COLO829 (cell line): ENCODE measurements around the gene LTBP4.
"Not testable (repeated sequence)": the region's sequence is repeated elsewhere in the genome, so short reads cannot be mapped to it uniquely, and the experiment has no call there.

Experiments
- DNase-seq: peaks from one replicate; pipeline ENCODE4 v3.0.0; 2012; ENCODE audit warnings: low spot score

Gene LTBP4, protein sequence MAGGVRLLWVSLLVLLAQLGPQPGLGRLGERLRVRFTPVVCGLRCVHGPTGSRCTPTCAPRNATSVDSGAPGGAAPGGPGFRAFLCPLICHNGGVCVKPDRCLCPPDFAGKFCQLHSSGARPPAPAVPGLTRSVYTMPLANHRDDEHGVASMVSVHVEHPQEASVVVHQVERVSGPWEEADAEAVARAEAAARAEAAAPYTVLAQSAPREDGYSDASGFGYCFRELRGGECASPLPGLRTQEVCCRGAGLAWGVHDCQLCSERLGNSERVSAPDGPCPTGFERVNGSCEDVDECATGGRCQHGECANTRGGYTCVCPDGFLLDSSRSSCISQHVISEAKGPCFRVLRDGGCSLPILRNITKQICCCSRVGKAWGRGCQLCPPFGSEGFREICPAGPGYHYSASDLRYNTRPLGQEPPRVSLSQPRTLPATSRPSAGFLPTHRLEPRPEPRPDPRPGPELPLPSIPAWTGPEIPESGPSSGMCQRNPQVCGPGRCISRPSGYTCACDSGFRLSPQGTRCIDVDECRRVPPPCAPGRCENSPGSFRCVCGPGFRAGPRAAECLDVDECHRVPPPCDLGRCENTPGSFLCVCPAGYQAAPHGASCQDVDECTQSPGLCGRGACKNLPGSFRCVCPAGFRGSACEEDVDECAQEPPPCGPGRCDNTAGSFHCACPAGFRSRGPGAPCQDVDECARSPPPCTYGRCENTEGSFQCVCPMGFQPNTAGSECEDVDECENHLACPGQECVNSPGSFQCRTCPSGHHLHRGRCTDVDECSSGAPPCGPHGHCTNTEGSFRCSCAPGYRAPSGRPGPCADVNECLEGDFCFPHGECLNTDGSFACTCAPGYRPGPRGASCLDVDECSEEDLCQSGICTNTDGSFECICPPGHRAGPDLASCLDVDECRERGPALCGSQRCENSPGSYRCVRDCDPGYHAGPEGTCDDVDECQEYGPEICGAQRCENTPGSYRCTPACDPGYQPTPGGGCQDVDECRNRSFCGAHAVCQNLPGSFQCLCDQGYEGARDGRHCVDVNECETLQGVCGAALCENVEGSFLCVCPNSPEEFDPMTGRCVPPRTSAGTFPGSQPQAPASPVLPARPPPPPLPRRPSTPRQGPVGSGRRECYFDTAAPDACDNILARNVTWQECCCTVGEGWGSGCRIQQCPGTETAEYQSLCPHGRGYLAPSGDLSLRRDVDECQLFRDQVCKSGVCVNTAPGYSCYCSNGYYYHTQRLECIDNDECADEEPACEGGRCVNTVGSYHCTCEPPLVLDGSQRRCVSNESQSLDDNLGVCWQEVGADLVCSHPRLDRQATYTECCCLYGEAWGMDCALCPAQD (N-terminal part only)

DNA sequence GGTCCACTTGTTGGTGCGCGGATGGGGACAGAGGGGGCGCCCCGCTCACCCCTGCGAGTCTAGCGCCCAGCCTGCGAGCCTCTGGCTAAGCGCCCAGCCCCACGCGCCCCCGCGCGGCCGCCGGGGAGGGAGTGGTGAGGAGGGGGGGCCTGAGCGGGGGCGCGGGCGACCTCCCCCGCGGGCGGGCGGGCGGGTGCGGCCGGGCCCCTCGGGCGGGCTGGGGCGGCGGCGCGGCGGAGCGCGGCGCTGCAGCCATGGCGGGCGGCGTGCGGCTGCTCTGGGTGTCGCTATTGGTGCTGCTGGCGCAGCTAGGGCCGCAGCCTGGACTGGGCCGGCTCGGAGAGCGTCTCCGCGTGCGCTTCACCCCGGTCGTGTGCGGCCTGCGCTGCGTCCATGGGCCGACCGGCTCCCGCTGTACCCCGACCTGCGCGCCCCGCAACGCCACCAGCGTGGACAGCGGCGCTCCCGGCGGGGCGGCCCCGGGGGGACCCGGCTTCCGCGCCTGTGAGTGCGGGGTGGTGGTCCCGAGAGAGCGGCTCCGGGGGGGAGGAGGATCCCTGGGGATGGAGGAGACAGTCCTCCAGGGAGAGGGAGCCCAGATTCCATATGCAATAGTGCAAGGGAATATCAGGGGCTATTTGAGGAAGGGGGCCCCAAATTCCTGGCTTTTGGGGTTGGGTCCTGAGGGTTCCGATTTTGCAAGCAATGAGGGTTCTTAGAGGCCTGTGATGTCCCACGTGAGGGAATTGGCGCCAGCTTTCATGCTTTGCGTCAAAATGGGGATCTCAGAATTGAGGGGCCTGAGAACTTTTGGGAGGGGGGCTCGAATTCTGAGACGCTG, at the start of gene LTBP4:
Gene LTBP4 (plus strand): TSS at position 236 of the 841 bp plus-strand sequence. CDS start 19 bp downstream, at position 255.
- no peak for DNase-seq

DNA sequence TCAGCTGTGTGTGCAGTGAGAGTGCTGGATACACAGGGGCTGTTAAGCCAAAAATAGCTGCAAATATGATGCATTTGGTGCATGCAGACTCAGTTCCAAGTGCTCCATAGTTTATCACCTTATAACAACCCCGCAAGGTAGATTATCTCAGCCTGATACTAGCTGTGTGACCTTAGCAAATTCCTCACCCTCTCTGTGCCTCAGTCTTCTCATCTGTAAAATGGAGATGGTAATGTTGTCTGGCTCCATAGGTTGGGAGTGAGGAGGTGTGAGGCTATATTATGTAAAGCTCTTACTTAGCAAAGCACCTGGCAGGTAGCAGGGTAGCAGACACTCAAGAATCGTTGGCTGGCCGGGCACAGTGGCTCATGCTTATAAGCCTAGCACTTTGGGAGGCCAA, 48.3 kb upstream of the LTBP4 start:
- DNase-seq = no peak

DNA sequence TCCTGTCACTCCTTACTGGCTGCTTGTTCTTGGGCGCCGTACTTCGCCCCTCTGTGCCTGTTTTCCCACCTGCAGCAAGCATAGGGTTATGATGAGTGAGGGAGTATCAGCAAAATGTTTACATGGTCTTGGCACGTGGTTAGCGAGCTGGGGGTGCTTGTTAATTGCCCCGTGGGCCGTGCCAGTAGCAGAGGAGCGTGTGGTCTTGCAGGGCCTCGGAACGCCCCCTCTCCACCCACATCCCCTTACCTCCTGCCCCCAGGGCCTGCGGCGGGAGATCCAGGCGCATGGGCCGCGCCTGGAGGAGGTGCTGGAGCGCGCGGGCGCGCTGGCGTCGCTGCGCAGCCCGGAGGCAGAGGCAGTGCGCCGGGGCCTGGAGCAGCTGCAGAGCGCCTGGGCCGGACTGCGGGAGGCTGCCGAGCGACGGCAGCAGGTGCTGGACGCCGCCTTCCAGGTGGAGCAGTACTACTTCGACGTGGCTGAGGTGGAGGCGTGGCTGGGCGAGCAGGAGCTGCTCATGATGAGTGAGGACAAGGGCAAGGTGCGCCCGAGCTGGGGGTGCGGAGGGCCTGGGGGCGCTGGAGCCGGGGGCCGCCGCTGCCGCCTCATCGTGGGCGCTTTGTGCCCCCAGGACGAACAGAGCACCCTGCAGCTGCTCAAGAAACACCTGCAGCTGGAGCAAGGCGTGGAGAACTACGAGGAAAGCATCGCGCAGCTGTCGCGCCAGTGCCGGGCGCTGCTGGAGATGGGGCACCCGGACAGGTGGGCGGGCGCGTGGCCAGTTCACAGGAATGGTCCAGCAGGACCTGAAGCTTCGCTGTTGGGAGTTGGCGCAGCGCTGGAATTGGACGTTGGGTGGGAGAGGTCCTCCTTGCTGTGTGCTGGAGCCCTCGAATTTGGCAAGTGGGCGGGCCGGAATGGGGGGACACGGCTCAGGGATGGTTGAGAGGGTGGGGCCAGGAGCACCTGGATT, 47.0 kb upstream of the LTBP4 start:
- DNase-seq = no peak

DNA sequence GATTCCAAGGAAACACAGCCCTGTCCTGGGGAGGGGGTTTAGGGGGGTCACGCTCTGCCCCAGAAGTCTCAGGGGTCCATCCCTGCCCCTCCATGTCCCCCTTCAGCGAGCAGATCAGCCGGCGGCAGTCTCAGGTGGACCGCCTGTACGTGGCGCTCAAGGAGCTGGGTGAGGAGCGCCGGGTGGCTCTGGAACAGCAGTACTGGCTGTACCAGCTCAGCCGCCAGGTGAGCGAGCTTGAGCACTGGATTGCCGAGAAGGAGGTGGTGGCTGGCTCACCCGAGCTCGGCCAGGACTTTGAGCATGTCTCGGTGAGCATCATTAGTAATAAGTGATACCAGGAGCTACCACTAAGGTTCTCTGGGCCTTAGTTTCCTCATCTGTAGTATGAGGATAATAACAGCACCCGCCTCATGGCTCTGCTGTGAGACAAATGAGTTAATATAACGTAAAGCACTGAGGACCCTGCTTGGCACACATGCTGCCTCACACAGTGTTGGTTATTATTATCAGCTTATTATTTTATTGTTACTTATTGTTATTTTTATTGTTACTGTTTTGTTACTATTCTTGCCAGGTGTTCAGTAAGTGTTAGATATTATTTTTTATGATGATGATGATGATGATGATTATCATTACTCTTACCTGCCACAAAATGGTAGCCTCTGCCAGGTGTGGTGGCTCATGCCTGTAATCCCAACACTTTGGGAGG, 45.0 kb upstream of the LTBP4 start:
- no peak for DNase-seq

DNA sequence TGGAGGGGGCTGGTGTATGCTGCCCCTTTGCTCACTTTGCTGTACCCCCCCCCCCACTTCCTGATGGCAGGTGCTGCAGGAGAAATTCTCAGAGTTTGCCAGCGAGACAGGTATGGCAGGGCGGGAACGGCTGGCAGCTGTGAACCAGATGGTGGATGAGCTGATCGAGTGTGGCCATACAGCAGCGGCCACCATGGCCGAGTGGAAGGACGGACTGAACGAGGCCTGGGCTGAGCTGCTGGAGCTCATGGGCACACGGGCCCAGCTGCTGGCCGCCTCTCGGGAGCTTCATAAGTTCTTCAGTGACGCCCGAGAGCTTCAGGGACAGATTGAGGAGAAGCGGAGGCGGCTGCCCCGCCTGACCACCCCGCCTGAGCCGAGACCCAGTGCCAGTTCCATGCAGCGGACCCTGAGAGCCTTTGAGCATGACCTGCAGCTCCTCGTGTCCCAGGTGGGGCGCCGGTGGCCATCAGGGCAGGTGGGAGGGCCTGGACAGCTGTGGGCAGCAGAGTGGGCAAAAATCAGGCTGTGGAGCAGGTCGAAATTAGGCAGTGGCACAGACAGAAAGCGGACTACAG, 44.1 kb upstream of the LTBP4 start:
- DNase-seq = no peak

DNA sequence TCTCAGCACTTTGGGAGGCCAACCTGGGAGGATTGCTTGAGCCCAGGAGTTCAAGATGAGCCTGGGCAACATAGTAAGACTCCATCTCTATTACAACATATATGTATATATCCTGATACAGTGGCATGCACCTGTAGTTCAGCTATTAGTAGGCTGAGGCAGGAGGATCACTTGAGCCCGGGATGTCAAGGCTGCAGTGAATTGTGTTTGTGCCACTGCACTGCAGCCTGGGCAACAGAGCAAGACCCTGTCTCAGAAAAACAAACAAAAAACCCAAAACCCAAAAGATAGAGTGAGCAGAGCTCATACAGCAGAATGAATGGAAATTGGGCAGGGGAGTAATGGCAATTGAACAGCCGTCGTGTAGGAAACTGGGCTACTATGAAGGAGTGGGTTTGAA, 41.8 kb upstream of the LTBP4 start:
- no peak for DNase-seq

DNA sequence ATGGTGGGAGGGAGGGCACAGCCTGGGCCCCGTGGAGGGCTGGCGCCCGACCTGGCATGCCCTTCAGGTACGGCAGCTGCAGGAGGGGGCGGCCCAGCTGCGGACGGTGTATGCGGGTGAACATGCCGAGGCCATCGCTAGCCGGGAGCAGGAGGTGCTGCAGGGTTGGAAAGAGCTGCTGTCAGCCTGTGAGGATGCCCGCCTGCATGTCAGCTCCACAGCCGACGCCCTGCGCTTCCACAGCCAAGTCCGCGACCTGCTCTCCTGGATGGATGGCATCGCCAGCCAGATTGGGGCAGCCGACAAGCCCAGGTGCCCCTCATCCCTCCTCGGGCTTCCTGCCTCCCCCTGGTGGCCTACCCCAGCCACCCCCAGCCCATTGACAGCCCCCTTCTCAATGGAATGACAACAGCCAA, 41.1 kb upstream of the LTBP4 start:
- DNase-seq = no peak

DNA sequence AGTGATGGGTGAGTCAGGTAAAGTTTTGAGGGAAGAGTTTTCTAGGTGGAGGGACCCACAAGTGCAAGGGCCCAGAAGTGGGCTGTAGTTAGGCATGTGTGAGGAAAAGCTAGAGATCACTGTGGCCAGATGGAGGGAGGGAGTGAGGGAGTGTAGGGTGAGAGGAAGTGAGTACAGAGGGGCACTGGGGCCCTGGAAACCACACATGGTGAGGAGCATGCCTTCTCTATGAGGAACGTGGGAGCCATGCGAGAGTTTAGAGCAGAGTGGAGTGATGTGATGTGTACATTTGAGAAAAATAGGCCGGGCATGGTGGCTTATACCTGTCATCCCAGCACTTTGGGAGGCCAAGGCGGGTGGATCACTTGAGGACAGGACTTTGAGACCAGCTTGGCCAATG, 39.2 kb upstream of the LTBP4 start:
- DNase-seq = no peak

DNA sequence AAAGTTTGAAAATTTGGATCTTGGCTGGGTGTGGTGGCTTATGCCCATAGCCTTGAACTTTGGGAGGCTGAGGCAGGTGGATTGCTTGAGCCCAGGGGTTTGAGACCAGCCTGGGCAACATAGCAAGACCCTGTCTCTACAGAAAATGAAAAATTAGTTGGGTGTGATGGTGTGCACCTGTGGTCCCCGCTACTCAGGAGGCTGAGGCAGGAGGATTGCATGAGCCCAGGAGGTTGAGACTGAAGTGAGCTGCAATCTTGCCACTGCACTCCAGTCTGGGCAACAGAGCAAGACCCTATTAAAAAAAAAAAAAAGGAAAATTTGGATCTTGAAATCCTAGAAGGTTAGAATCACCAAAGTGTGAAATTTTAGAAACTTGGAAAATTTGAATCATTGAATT, 36.6 kb upstream of the LTBP4 start:
- DNase-seq = not testable (repeated sequence)

DNA sequence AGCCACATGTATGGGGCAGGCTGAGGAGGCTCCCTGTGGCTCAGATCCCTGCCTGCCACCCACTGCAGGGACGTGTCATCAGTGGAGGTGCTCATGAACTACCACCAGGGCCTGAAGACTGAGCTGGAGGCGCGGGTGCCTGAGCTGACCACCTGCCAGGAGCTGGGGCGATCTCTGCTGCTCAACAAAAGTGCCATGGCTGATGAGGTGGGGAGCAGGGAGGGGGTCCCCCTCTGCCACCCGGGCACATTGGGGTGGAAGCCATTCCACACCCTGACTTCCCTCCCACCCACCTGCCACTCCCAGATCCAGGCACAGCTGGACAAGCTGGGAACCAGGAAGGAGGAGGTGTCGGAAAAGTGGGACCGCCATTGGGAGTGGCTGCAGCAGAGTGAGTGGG, 35.8 kb upstream of the LTBP4 start:
- no peak for DNase-seq

DNA sequence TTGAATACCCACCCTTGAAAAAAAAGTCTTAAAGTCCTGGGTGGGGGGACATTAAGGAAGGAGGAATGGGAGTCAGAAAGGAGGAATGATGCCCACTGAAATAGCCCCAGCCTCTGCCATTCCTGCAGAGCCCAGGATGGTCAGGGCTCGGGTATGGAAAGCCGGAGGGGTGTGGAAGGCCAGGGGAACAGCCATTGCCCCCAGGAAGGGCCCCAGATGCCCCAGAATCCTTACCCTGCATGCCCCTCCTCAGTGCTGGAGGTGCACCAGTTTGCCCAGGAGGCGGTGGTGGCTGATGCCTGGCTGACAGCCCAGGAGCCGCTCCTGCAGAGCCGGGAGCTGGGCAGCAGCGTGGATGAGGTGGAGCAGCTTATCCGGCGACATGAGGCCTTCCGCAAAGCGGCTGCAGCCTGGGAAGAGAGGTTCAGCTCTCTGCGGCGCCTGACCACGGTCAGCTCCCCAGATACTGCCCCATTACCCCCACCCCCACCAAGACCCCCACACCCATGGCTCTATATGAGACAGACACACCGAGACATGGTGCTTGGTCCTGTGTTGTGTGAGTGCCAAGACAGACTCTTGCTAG, 35.2 kb upstream of the LTBP4 start:
- no peak for DNase-seq

DNA sequence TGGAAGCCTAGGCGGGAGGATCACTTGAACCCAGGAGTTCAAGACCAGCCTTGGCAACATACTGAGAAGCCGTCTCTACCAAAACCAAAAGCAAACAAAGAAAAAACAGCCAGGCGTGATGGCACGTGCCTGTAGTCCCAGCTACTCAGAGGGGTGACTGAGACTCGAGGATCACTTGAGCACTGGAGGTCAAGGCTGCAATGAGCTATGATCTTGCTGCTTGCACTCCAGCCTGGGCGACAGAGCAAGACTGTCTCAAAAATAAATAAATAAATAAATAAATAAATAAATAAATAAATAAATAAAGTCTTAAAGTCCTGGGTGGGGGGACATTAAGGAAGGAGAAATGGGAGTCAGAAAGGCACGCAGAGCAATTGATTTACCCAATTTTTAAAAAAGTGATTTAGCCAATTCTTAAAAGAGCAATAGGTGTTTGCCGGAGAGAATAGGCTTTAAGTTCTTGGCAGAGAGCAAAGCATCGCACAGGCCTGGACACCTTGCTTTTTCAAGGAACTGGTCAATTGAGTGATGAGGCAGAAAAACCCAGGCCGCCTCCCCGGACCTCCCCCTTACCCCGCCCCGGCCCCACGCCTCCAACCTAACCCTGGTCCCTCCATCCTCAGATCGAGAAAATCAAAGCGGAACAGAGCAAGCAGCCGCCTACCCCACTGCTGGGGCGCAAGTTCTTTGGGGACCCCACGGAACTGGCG, 34.0 kb upstream of the LTBP4 start:
- no peak for DNase-seq

DNA sequence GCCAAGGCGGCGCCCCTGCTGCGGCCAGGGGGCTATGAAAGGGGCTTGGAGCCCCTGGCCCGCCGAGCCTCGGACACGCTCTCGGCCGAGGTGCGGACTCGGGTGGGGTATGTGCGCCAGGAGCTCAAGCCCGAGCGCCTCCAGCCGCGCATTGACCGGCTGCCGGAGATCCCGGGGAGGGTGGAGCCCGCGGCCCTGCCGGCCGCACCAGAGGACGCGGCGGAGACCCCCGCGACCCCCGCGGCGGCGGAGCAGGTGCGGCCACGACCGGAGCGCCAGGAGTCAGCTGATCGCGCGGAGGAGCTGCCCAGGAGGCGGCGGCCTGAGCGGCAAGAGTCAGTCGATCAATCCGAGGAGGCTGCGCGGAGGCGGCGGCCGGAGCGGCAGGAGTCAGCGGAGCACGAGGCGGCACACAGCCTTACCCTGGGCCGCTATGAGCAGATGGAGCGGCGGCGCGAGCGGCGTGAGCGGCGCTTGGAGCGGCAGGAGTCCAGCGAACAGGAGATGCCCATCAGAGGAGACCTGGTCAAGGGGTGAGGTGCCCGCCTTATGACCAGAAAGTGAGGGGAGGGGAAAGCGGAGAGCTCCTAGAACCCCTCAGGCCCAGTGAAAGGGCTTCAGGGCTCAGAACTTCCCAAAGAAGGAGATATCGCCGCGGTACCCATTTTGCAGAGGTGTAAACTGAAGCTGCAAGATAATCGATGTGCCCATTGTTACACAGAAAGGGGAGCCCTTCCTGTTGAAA, 33.2 kb upstream of the LTBP4 start:
- DNase-seq = no peak

DNA sequence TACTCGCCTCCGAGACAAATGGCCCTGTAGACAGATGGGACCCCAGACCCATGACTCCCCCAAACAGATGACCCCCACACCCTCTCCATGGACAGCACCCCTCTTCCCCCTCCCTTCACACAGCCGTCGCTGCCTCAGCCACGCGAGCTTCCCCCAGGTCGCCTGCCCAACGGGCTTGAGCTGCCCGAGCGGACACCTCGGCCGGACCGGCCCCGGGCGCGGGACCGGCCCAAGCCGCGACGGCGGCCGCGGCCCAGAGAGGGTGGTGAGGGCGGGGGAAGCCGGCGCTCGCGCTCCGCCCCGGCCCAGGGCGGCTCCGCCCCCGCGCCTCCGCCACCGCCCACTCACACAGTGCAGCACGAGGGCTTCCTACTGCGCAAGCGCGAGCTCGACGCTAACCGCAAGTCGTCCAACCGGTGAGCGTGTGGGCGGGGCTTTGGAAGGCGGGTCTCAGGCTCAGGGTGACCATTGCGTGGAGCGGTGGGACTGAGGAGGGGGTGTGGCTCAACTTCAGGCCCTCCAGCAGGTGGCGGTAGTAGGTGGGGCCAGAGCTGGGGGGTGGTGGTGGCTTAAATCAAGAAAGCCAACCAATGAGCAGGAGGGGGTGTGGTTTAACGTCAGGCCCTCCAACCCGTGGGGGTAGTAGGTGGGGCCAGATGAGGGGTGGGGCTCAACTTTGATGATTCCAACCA, 30.7 kb upstream of the LTBP4 start:
- peak; percentile 100 for DNase-seq

DNA sequence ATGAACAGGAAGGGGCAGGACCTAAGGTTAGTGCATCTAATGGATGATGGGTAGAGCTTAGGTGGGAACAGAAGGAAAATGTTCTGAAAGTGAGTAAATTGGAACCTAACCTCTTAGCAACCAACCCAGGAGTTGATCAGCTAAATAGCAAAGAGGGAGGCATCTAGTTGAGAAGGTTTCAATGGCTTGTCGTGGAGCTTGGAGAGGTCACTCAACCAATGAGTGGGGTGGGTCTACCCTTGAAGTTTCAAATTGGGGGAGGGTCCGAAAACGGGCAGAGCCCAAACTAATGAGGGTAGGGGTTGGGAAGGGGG, 30.2 kb upstream of the LTBP4 start:
- DNase-seq = no peak

DNA sequence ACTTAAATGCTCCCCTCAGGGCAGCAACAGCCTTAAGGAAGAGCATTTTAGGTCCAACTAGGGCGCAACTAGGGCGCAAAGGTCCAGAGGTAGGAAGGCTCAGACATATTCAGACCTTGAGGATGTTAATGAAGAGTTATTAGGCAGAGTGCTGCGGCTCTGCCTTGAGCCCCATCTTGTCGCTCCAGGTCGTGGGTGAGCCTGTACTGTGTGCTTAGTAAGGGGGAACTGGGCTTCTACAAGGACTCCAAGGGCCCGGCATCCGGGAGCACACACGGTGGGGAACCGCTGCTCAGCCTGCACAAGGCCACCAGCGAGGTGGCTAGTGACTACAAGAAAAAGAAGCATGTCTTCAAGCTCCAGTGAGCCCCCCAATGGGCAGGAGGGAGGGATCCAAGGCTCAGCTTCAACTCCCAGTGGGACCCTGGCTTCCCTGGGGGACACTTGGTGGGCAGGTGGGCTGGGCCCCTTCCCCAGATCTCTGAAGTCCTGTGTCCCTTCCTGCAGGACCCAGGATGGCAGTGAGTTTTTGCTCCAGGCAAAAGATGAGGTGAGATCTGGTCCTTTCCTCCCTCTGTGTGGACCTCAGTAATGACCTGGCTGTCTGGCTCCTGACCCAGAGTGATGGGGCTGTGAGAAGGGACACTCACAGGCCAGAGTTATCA, 29.2 kb upstream of the LTBP4 start:
- no peak for DNase-seq
